PC-9 (cell line): Measurements from ENCODE around the gene GCLC. TPM values are rescaled to one million over a fixed set of nuclear protein-coding genes. Genes with fewer than 3 reads are reported as not detected.

Experiments
- BruUV-seq: library from RNA; stranded (reverse); fragments of 400-500 nt; replicated peaks from 2 replicates; lab custom pipeline; 2021; lab: Mats Ljungman, UMichigan
- CTCF ChIA-PET: fragments of 300-600 bp; sonication (Branson Sonifier 250); formaldehyde crosslinking; loops from one replicate; lab custom pipeline; 2022; ENCODE audit warnings: antibody characterized with exemption; lab: Charles Lee
- POLR2A ChIA-PET: fragments of 300-600 bp; sonication (Branson Sonifier 250); formaldehyde crosslinking; loops from one replicate; lab custom pipeline; 2022; ENCODE audit warnings: antibody characterized with exemption; ENCODE audit not compliant: unreplicated experiment; lab: Charles Lee
- DNase-seq, 2 experiments: peaks; one replicate each; pipeline versions ENCODE4 v3.0.0 to v3.0.0-alpha.2; 2015 to 2022; ENCODE audit warnings: mixed read lengths in 1 of 2
- H2AFZ ChIP-seq: fragments of 200-600 bp; sonication (generic); 2 replicates; pipeline ENCODE4 v1.8.1; 2017; ENCODE audit warnings: antibody characterized with exemption
- H3F3A ChIP-seq: fragments of 200-600 bp; sonication (generic); 2 replicates; pipeline ENCODE4 v1.8.1; 2017; ENCODE audit warnings: antibody characterized with exemption, mild to moderate bottlenecking, low read depth; ENCODE audit not compliant: insufficient read depth
- H3K27ac ChIP-seq: fragments of 200-600 bp; sonication (generic); 2 replicates; pipeline ENCODE4 v1.6.1; 2016; ENCODE audit warnings: mixed run types
- H3K27me3 ChIP-seq: fragments of 200-600 bp; sonication (generic); 2 replicates; pipeline ENCODE4 v1.6.1; 2016; ENCODE audit warnings: low read depth, mixed run types; ENCODE audit not compliant: insufficient read depth
- H3K36me3 ChIP-seq: fragments of 200-600 bp; sonication (generic); 2 replicates; pipeline ENCODE4 v1.6.1; 2016; ENCODE audit warnings: low read depth, mixed run types
- H3K4me1 ChIP-seq: fragments of 200-600 bp; sonication (generic); replicated peaks from 2 replicates; pipeline ENCODE4 v1.6.1; 2016; ENCODE audit warnings: mixed run types; ENCODE audit not compliant: insufficient read depth
- H3K4me2 ChIP-seq: fragments of 200-600 bp; sonication (generic); 2 replicates; pipeline ENCODE4 v1.6.1; 2017; ENCODE audit warnings: mixed run types
- H3K4me3 ChIP-seq: fragments of 200-600 bp; sonication (generic); 2 replicates; pipeline ENCODE4 v1.6.1; 2016; ENCODE audit warnings: mixed run types
- H3K79me2 ChIP-seq: fragments of 200-600 bp; sonication (generic); 2 replicates; pipeline ENCODE4 v1.6.1; 2017; ENCODE audit warnings: low read depth, mixed run types
- H3K9me2 ChIP-seq: fragments of 200-600 bp; sonication (generic); 2 replicates; pipeline ENCODE4 v1.8.1; 2017; ENCODE audit warnings: mild to moderate bottlenecking; ENCODE audit not compliant: insufficient read depth
- H3K9me3 ChIP-seq: fragments of 200-600 bp; sonication (generic); 2 replicates; pipeline ENCODE4 v1.8.1; 2016; ENCODE audit warnings: low read depth; ENCODE audit not compliant: insufficient read depth
- H4K20me1 ChIP-seq: fragments of 200-600 bp; sonication (generic); 2 replicates; pipeline ENCODE4 v1.8.1; 2017; ENCODE audit not compliant: insufficient read depth
- EZH2 ChIP-seq: fragments of 200-600 bp; sonication (generic); IDR thresholded peaks from 2 replicates; pipeline ENCODE4 v1.8.0; 2017; ENCODE audit warnings: antibody characterized with exemption, low read depth
- intact Hi-C: fragments of 100-400 bp; cut with micrococcal nuclease; formaldehyde crosslinking; loops from one replicate; pipeline ENCODE4 v1.10.0; 2022; ENCODE audit not compliant: unreplicated experiment
- total RNA-seq: library from RNA; stranded (reverse); gene quantifications from 2 replicates; pipeline ENCODE4 v1.2.3, GENCODE V29; 2021
- TF ChIP-seq, protein P1 (sequence below): fragments of 200-600 bp; sonication (generic); conservative IDR thresholded peaks from 2 replicates; pipeline ENCODE4 v1.6.1; 2017; ENCODE audit warnings: mixed run types, antibody characterized with exemption, mild to moderate bottlenecking, moderate library complexity

The GCLC gene
- total RNA-seq, 1 experiment from 2014 or later: 213 TPM

DNA sequence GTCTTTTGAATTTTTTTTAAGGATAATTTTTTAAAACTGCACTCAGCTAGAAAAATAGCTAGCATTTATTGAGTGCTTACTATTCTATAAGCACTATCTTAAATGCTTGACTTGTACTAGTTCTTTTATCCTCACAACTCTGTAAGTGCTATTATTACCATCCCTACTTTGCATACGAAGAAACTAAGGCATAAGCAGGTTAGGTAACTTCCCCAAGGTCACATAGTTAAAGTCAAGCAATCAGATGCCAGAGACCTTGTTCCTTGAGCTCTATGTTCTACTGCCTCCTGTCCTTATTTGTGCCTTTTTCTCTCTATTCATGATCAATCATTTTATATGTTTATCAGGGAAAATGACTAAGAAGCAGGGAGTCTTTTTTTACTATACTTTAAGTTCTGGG, 65.0 kb downstream of the GCLC start:
- CTCF ChIA-PET: interaction anchor here (0.6 kb wide), 1 partner anchor 37 kb away, joined by 3 read pairs; no protein-coding TSS in a partner anchor

DNA sequence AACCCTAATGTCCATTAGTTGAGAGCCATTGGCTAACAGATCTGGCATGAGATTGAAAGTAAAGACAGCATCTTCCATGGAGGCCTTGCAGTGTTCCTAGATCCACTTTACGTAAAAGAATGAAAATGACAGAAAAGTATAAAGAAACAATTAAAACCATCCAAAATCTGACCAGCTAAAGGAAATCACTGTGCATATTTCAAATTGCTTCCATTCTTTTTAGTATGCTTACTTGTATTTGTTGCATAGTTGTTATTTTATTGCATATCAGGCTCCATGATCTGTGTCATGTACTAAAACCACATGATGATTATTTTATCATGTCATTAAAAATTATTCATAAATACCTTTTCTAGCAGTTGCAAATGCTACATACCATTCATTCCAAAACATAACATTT, 67.9 kb downstream of the GCLC start:
- no peak overlapping the region for H2AFZ ChIP-seq
- no peak overlapping the region for H3K4me2 ChIP-seq
- intact Hi-C loops: no loop called here
- DNase-seq: no peak
- no peaks in the 10 kb centered on the region for H3K9me2 ChIP-seq
- BruUV-seq: no TSS peak
- no peak overlapping the region for H3K27ac ChIP-seq
- no peaks in the 10 kb centered on the region for H4K20me1 ChIP-seq
- H3F3A ChIP-seq: no peaks in the 10 kb centered on the region
- CTCF ChIA-PET: no interaction called here
- no peaks in the 10 kb centered on the region for H3K36me3 ChIP-seq
- no peaks in the 10 kb centered on the region for H3K9me3 ChIP-seq
- POLR2A ChIA-PET: no interaction called here
- TF ChIP-seq, protein P1, sequence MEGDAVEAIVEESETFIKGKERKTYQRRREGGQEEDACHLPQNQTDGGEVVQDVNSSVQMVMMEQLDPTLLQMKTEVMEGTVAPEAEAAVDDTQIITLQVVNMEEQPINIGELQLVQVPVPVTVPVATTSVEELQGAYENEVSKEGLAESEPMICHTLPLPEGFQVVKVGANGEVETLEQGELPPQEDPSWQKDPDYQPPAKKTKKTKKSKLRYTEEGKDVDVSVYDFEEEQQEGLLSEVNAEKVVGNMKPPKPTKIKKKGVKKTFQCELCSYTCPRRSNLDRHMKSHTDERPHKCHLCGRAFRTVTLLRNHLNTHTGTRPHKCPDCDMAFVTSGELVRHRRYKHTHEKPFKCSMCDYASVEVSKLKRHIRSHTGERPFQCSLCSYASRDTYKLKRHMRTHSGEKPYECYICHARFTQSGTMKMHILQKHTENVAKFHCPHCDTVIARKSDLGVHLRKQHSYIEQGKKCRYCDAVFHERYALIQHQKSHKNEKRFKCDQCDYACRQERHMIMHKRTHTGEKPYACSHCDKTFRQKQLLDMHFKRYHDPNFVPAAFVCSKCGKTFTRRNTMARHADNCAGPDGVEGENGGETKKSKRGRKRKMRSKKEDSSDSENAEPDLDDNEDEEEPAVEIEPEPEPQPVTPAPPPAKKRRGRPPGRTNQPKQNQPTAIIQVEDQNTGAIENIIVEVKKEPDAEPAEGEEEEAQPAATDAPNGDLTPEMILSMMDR: no peak
- no peak for TF ChIP-seq EZH2
- H3K79me2 ChIP-seq: no peaks in the 10 kb centered on the region
- no peak overlapping the region for H3K4me3 ChIP-seq
- H3K4me1 ChIP-seq: no peaks in the 10 kb centered on the region
- no peaks in the 10 kb centered on the region for H3K27me3 ChIP-seq

More for the DNA sequence above, 65.0 kb downstream of the GCLC start:
- Histone ChIP-seq H2AFZ (no peak overlapping the region), H3K79me2 (no peaks in the 10 kb centered on the region), H3F3A (no peaks in the 10 kb centered on the region), H3K4me3 (no peak overlapping the region), H3K9me3 (no peaks in the 10 kb centered on the region), H3K9me2 (no peaks in the 10 kb centered on the region), H3K4me1 (no peaks in the 10 kb centered on the region), H3K27me3 (no peaks in the 10 kb centered on the region), H4K20me1 (no peaks in the 10 kb centered on the region), H3K4me2 (no peak overlapping the region), H3K27ac (no peak overlapping the region), H3K36me3 (no peaks in the 10 kb centered on the region)
- POLR2A ChIA-PET: no interaction called here
- no peak for DNase-seq
- intact Hi-C loops: no loop called here
- TF ChIP-seq EZH2: no peak
- TF ChIP-seq, protein P1: no peak
- BruUV-seq: no TSS peak

DNA sequence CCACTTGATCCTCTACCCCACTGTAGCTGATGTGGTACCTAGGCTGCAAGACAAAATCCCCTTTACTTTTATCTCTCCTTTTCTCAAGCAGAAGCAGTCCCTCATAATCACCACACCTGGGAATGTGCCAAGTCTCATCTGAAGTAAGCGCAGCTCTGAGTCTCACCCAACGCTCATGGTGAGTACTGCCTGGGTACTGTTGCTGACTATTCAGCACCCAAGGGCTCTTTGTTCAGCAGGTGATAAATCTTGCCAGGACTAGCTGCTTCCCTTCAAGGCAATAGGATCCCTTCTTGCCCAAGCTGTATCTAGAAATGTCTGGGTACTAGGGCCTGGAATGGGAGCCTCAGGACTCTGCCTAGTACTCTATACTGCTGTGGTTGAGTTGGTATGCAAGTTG, 70.9 kb downstream of the GCLC start:
- Histone ChIP-seq H3K4me2 (no peak overlapping the region), H4K20me1 (no peaks in the 10 kb centered on the region), H3K4me1 (no peaks in the 10 kb centered on the region), H3K9me2 (no peaks in the 10 kb centered on the region), H3F3A (no peaks in the 10 kb centered on the region), H2AFZ (no peak overlapping the region), H3K27ac (no peak overlapping the region), H3K79me2 (no peaks in the 10 kb centered on the region), H3K9me3 (no peaks in the 10 kb centered on the region), H3K36me3 (no peaks in the 10 kb centered on the region), H3K27me3 (no peaks in the 10 kb centered on the region), H3K4me3 (no peak overlapping the region)
- TF ChIP-seq, protein P1: no peak
- no peak for TF ChIP-seq EZH2
- no peak for DNase-seq
- no TSS peak for BruUV-seq
- intact Hi-C loops: no loop called here
- ChIA-PET POLR2A (no interaction called here), CTCF (no interaction called here)
